ENCODE data around the gene EEF2K. TPM values are rescaled to one million over a fixed set of nuclear protein-coding genes. Genes with fewer than 3 reads are reported as not detected.
"Not testable (repeated sequence)": the region's sequence is repeated elsewhere in the genome, so short reads cannot be mapped to it uniquely, and the experiment has no call there.

EEF2K gene
- polyA plus RNA-seq (ENCODE audit: insufficient read depth in 1 of 5, insufficient read length in 5 of 5, low replicate concordance in 1 of 5) = 10 to 100 TPM; 18.8 to 25.9 (median 20.3) TPM
- long read RNA-seq, donor 1 = 0 reads
- long read RNA-seq, donor 2, full-length matches to known transcripts = 1 of 1 reads
- long read RNA-seq, donor 2, partial matches to known transcripts = 0 of 1 reads
- long read RNA-seq, donor 2, other reads (novel, unspliced or antisense) = 0 of 1 reads
- long read RNA-seq, donor 3, full-length matches to known transcripts = 2 of 2 reads
- long read RNA-seq, donor 3, partial matches to known transcripts = 0 of 2 reads
- long read RNA-seq, donor 3, other reads (novel, unspliced or antisense) = 0 of 2 reads
- long read RNA-seq, donor 4 = 0 reads
- long read RNA-seq, donor 5, full-length matches to known transcripts = 1 of 1 reads
- long read RNA-seq, donor 5, partial matches to known transcripts = 0 of 1 reads
- long read RNA-seq, donor 5, other reads (novel, unspliced or antisense) = 0 of 1 reads
- long read RNA-seq, donor 6 = 0 reads
- long read RNA-seq, donor 7 = 0 reads
- long read RNA-seq, donor 8 = 0 reads

- DNase-seq = peak; percentile 92
Observed at GRCh38 chr16:22206013-22206841, at the start of gene EEF2K. Gene EEF2K, plus strand, starts transcription at chr16:22206278. Its CDS starts 19,452 bp downstream, at chr16:22225730.

GRCh38 chr16:22161401-22161800 lies 44.7 kb upstream of the EEF2K start:
- no peak for DNase-seq

- DNase-seq = peak in 1 of 2 donors; percentile 9
Observed at GRCh38 chr16:22161999-22162655, 44.0 kb upstream of the EEF2K start, which contains the start of gene SDR42E2. Gene SDR42E2, plus strand, starts transcription at chr16:22162506. Its CDS starts 3,077 bp downstream, at chr16:22165583.

- DNase-seq = no peak
Observed at GRCh38 chr16:22162656-22163009, 43.4 kb upstream of the EEF2K start.

GRCh38 chr16:22163806-22164205 lies 42.3 kb upstream of the EEF2K start:
- DNase-seq = no peak

GRCh38 chr16:22164482-22164881 lies 41.6 kb upstream of the EEF2K start:
- no peak for DNase-seq

GRCh38 chr16:22165508-22166285 lies 40.4 kb upstream of the EEF2K start:
- DNase-seq = no peak

GRCh38 chr16:22171953-22172352 lies 34.1 kb upstream of the EEF2K start:
- DNase-seq = no peak

GRCh38 chr16:22172642-22173041 lies 33.4 kb upstream of the EEF2K start:
- DNase-seq = not testable (repeated sequence)

- no peak for DNase-seq
Observed at GRCh38 chr16:22174642-22175041, 31.4 kb upstream of the EEF2K start.

GRCh38 chr16:22177968-22178930 lies 27.8 kb upstream of the EEF2K start:
- DNase-seq = no peak

- no peak for DNase-seq
Observed at GRCh38 chr16:22181426-22181825, 24.7 kb upstream of the EEF2K start.

- DNase-seq = no peak
Observed at GRCh38 chr16:22181843-22182242, 24.2 kb upstream of the EEF2K start.

- DNase-seq = no peak
Observed at GRCh38 chr16:22183335-22183734, 22.7 kb upstream of the EEF2K start.

- DNase-seq = no peak
Observed at GRCh38 chr16:22183901-22184614, 22.0 kb upstream of the EEF2K start.

- DNase-seq = no peak
Observed at GRCh38 chr16:22184615-22184968, 21.5 kb upstream of the EEF2K start.

- DNase-seq = no peak
Observed at GRCh38 chr16:22186517-22186916, 19.6 kb upstream of the EEF2K start.

GRCh38 chr16:22188267-22188594 lies 17.8 kb upstream of the EEF2K start:
- DNase-seq = no peak

Data from right lung (tissue), 10 donors.